H1 (cell line): Measurements from ENCODE around the gene RHOT1. TPM values are rescaled to one million over a fixed set of nuclear protein-coding genes. Genes with fewer than 3 reads are reported as not detected.

Experiments used
- CTCF ChIA-PET: fragments of 300-600 bp; sonication (Branson Sonifier 250); formaldehyde crosslinking; loops from one replicate; lab custom pipeline; 2021; ENCODE audit not compliant: partially characterized antibody; lab: Charles Lee
- POLR2A ChIA-PET: fragments of 300-600 bp; sonication (Branson Sonifier 250); formaldehyde crosslinking; loops from one replicate; lab custom pipeline; 2021; ENCODE audit warnings: inconsistent platforms; ENCODE audit not compliant: partially characterized antibody; lab: Charles Lee
- DNase-seq, 2 experiments: peaks; one replicate each; pipeline versions ENCODE4 v3.0.0 to v3.0.0-alpha.2; 2010 to 2022; ENCODE audit warnings: low spot score in 2 of 2, low read depth in 1 of 2, mixed read lengths in 1 of 2
- FAIRE-seq: peaks from 2 replicates; lab custom pipeline; 2011; peaks lifted over from hg19 to GRCh38; lab: Jason Lieb, UNC
- H2AFZ ChIP-seq: 2 replicates; pipeline ENCODE4 v1.8.1; 2012; ENCODE audit warnings: low read length, inconsistent platforms
- H2AK5ac ChIP-seq: 2 replicates; pipeline ENCODE4 v1.6.1; 2013; ENCODE audit warnings: low read depth, low read length
- H2BK120ac ChIP-seq: replicated peaks from 2 replicates; pipeline ENCODE3; 2013; ENCODE audit warnings: low read depth, low read length, inconsistent platforms
- H2BK12ac ChIP-seq: 2 replicates; pipeline ENCODE4 v1.6.1; 2013; ENCODE audit warnings: low read depth, low read length
- H2BK15ac ChIP-seq: 2 replicates; pipeline ENCODE4 v1.6.1; 2013; ENCODE audit warnings: low read length
- H2BK20ac ChIP-seq: 2 replicates; pipeline ENCODE4 v1.6.1; 2013; ENCODE audit warnings: low read length
- H2BK5ac ChIP-seq: 2 replicates; pipeline ENCODE4 v1.6.1; 2013; ENCODE audit warnings: low read depth, low read length
- H3K14ac ChIP-seq: 2 replicates; pipeline ENCODE4 v1.6.1; 2013; ENCODE audit warnings: inconsistent platforms; ENCODE audit not compliant: insufficient read length
- H3K18ac ChIP-seq: 2 replicates; pipeline ENCODE4 v1.6.1; 2013; ENCODE audit warnings: low read length; ENCODE audit errors: extremely low read depth
- H3K23ac ChIP-seq: 2 replicates; pipeline ENCODE4 v1.6.1; 2013; ENCODE audit warnings: inconsistent platforms; ENCODE audit not compliant: insufficient read length
- H3K23me2 ChIP-seq: 2 replicates; pipeline ENCODE4 v1.6.1; 2013; ENCODE audit warnings: low read depth, low read length
- H3K27ac ChIP-seq: 2 replicates; pipeline ENCODE4 v1.6.1; 2011; ENCODE audit warnings: low read depth, low read length, inconsistent platforms
- H3K27me3 ChIP-seq, 4 experiments: replicated peaks in 1 of 4; 1 replicate in 1 of 4; 2 replicates in 3 of 4; pipeline versions ENCODE4 v1.6.1 to v1.8.1; 2011 to 2013; ENCODE audit warnings: low read length in 3 of 4, mild to moderate bottlenecking in 3 of 4, inconsistent platforms in 2 of 4, mixed read lengths in 2 of 4, moderate library complexity in 1 of 4; ENCODE audit not compliant: control insufficient read depth in 3 of 4, insufficient read depth in 3 of 4; ENCODE audit errors: extremely low read depth in 1 of 4
- H3K36me3 ChIP-seq, 4 experiments: 2 replicates each; pipeline versions ENCODE4 v1.6.1 to v1.8.1; 2011 to 2013; ENCODE audit warnings: mild to moderate bottlenecking in 4 of 4, low read length in 3 of 4, moderate library complexity in 2 of 4, control low read depth in 1 of 4, inconsistent platforms in 1 of 4; ENCODE audit not compliant: insufficient read depth in 4 of 4, control insufficient read depth in 2 of 4
- H3K4ac ChIP-seq: replicated peaks from 2 replicates; pipeline ENCODE3; 2013; ENCODE audit warnings: low read length, low read depth, mixed read lengths, inconsistent platforms; ENCODE audit not compliant: insufficient read length
- H3K4me1 ChIP-seq, 4 experiments: replicated peaks in 1 of 4; 1 replicate in 1 of 4; 2 replicates in 3 of 4; pipeline versions ENCODE4 v1.6.1 to v1.8.1; 2011 to 2013; ENCODE audit warnings: low read length in 3 of 4, inconsistent platforms in 2 of 4, mixed read lengths in 1 of 4; ENCODE audit not compliant: insufficient read depth in 4 of 4, control insufficient read depth in 3 of 4
- H3K4me2 ChIP-seq, 2 experiments: 2 replicates each; pipeline versions ENCODE4 v1.6.1 to v1.8.1; 2011 to 2013; ENCODE audit warnings: low read depth in 2 of 2, low read length in 2 of 2, control low read depth in 1 of 2, inconsistent platforms in 1 of 2, mild to moderate bottlenecking in 1 of 2; ENCODE audit not compliant: insufficient read depth in 1 of 2
- H3K4me3 ChIP-seq, 4 experiments: fragments of 200-600, 300-600 bp in 1 of 4; sonication (generic), shearing (Covaris generic), sonication (Bioruptor Twin) in 1 of 4; 2 replicates each; pipeline versions ENCODE4 v1.5.1 to v1.8.1; 2011 to 2016; ENCODE audit warnings: low read length in 4 of 4, low read depth in 3 of 4, control low read depth in 2 of 4, inconsistent platforms in 2 of 4, mild to moderate bottlenecking in 2 of 4, mixed read lengths in 1 of 4, moderate library complexity in 1 of 4; ENCODE audit not compliant: insufficient read depth in 2 of 4; ENCODE audit errors: extremely low read depth in 1 of 4
- H3K56ac ChIP-seq: replicated peaks from 2 replicates; pipeline ENCODE3; 2013; ENCODE audit warnings: low read depth, mild to moderate bottlenecking, mixed read lengths, low read length, inconsistent platforms; ENCODE audit not compliant: insufficient read length
- H3K79me1 ChIP-seq: 2 replicates; pipeline ENCODE4 v1.6.1; 2013; ENCODE audit warnings: low read depth, low read length, control low read depth
- H3K79me2 ChIP-seq, 2 experiments: 2 replicates each; pipeline versions ENCODE4 v1.6.1 to v1.8.1; 2012 to 2013; ENCODE audit warnings: low read length in 2 of 2, mild to moderate bottlenecking in 2 of 2, inconsistent platforms in 1 of 2; ENCODE audit not compliant: insufficient read depth in 2 of 2, control insufficient read depth in 1 of 2
- H3K9ac ChIP-seq, 4 experiments: replicated peaks in 1 of 4; 1 replicate in 1 of 4; 2 replicates in 3 of 4; pipeline versions ENCODE4 v1.6.1 to v1.8.1; 2011 to 2013; ENCODE audit warnings: low read depth in 3 of 4, low read length in 3 of 4, control low read depth in 2 of 4, mild to moderate bottlenecking in 2 of 4, moderate library complexity in 2 of 4, inconsistent platforms in 1 of 4; ENCODE audit errors: extremely low read depth in 1 of 4
- H3K9me3 ChIP-seq, 2 experiments: 2 replicates each; pipeline versions ENCODE4 v1.6.1 to v1.8.1; 2012 to 2013; ENCODE audit warnings: mild to moderate bottlenecking in 2 of 2, moderate library complexity in 2 of 2, control low read depth in 1 of 2, inconsistent platforms in 1 of 2, low read depth in 1 of 2, low read length in 1 of 2, mixed read lengths in 1 of 2; ENCODE audit not compliant: insufficient read depth in 2 of 2
- H4K20me1 ChIP-seq, 2 experiments: replicated peaks in 1 of 2; 2 replicates each; pipeline versions ENCODE3 to v1.8.1; 2011 to 2013; ENCODE audit warnings: inconsistent platforms in 2 of 2, low read length in 2 of 2, mild to moderate bottlenecking in 1 of 2; ENCODE audit not compliant: insufficient read depth in 2 of 2, control insufficient read depth in 1 of 2
- H4K5ac ChIP-seq: 2 replicates; pipeline ENCODE4 v1.6.1; 2013; ENCODE audit warnings: low read length, low read depth, mixed read lengths, inconsistent platforms; ENCODE audit not compliant: insufficient read length
- H4K8ac ChIP-seq: 2 replicates; pipeline ENCODE4 v1.8.0; 2013; ENCODE audit warnings: mild to moderate bottlenecking, moderate library complexity, low read length, inconsistent platforms; ENCODE audit not compliant: insufficient read depth; ENCODE audit errors: extremely low read depth
- H4K91ac ChIP-seq: replicated peaks from 2 replicates; pipeline ENCODE3; 2013; ENCODE audit warnings: low read length, mixed read lengths, inconsistent platforms; ENCODE audit not compliant: insufficient read length
- PHF8 ChIP-seq: fragments of 200-600 bp; sonication (generic); conservative IDR thresholded peaks from 2 replicates; pipeline ENCODE4 v1.7.1; 2012; ENCODE audit warnings: low read depth, mild to moderate bottlenecking, inconsistent platforms, low read length, moderate library complexity
- WGBS, 2 experiments: shearing (Covaris generic) in 1 of 2; methylation state at CpG; one replicate each; pipeline versions ENCODE4 v1.1.6 to v1.1.7; 2013 to 2015; ENCODE audit warnings: low lambda C conversion rate in 2 of 2, mixed read lengths in 2 of 2, inconsistent platforms in 1 of 2, low coverage in 1 of 2, missing lambda C conversion rate in 1 of 2; ENCODE audit not compliant: insufficient replicate concordance in 2 of 2, insufficient coverage in 1 of 2, insufficient read length in 1 of 2; ENCODE audit errors: extremely low coverage in 1 of 2, missing lambda C conversion rate in 1 of 2; 5-methylcytosine and 5-hydroxymethylcytosine counted together
- polyA plus RNA-seq, 7 experiments: library from polyadenylated mRNA; depleted of rRNA in 3 of 7; stranded (reverse) in 5 of 7; unstranded in 2 of 7; fragments of >200 nt in 5 of 7; fragments of 200-250 nt in 2 of 7; gene quantifications; 1 replicate in 5 of 7; 2 replicates in 1 of 7; 4 replicates in 1 of 7; pipeline versions ENCODE4 v1.2.1 to v1.2.3, GENCODE V29; 2011 to 2013; ENCODE audit warnings: missing spikeins in 2 of 7, mixed read lengths in 2 of 7
- small RNA-seq: library from polyadenylated mRNA; stranded (forward); fragments of <200 nt; extraction: miRNeasy Mini kit (QIAGEN cat#:217004); gene quantifications from one replicate; pipeline ENCODE3, GENCODE V24; 2013; ENCODE audit not compliant: insufficient read depth
- total RNA-seq: library from RNA; stranded (reverse); fragmentation: NEBNext Ultra II Directional; extraction: Animal tissue kit (Norgen Biotek cat#: 25700); gene quantifications from 2 replicates; pipeline ENCODE4 v1.2.1, GENCODE V29; 2021

Gene RHOT1
- total and polyA plus RNA-seq, 2 of the 8 experiments (the other 6 are each of a cell fraction or from before 2014, with no cell fraction given) = 34.2 to 38.2 TPM

GRCh38 chr17:32274643-32275042 lies 132.3 kb downstream of the RHOT1 start:
- no peak overlapping the region for H3K27ac ChIP-seq
- 84% methylated on average over 6 of the region's 6 CpGs; no CpG with 5 or more reads in 1 of the 2 experiments for WGBS, 2 experiments
- no peak for FAIRE-seq

More at GRCh38 chr17:32274643-32275042, 132.3 kb downstream of the RHOT1 start:
- peaks cover 0 to 2% (median 0%) of the 10 kb centered on the region in 4 experiments; a peak in 3 of 7 replicates for H3K27me3 ChIP-seq
- no peak for TF ChIP-seq PHF8
- H3K23ac ChIP-seq = no peak overlapping the region
- peak overlapping the region; percentile 95; the same call in 1 of the 2 replicates for H2AK5ac ChIP-seq
- H3K9ac ChIP-seq = no peak overlapping the region
- H3K9me3 ChIP-seq = no peaks in the 10 kb centered on the region
- H4K5ac ChIP-seq = no peak overlapping the region
- no peak overlapping the region for H3K4ac ChIP-seq
- peak overlapping the region; percentile 55; the same call in 1 of the 2 replicates for H3K18ac ChIP-seq
- CTCF ChIA-PET = interaction anchor here (1.0 to 4.3 kb wide), 7 partner anchors 10 to 45 kb away, joined by 3 to 15 read pairs (median 3); no protein-coding TSS in a partner anchor
- DNase-seq = no peak
- no peak overlapping the region for H4K8ac ChIP-seq
- H3K14ac ChIP-seq = no peak overlapping the region
- no peak overlapping the region for H2AFZ ChIP-seq
- peak overlapping the region; percentile 95; the same call in 1 of the 2 replicates for H2BK12ac ChIP-seq
- peaks cover 0 to 9% of the 10 kb centered on the region in 2 experiments; a peak in 1 of 4 replicates for H3K79me2 ChIP-seq
- no peak overlapping the region for H3K4me3 ChIP-seq
- POLR2A ChIA-PET = interaction anchor here (1.1 to 2.2 kb wide), 3 partner anchors 8 to 77 kb away, joined by 3 to 13 read pairs (median 3); partner anchors contain the start of gene RHBDL3
- peak overlapping the region; percentile 79 for H4K91ac ChIP-seq
- peak overlapping the region; percentile 99 for H2BK15ac ChIP-seq
- H3K79me1 ChIP-seq = peaks cover 5% of the 10 kb centered on the region
- H2BK5ac ChIP-seq = peak overlapping the region; percentile 55; the same call in 1 of the 2 replicates
- H3K36me3 ChIP-seq = no peaks in the 10 kb centered on the region
- no peaks in the 10 kb centered on the region for H3K23me2 ChIP-seq
- H2BK120ac ChIP-seq = peak overlapping the region; percentile 22
- H3K4me2 ChIP-seq = peak overlapping the region in 1 of 2 experiments; percentile 44; a peak in 2 of 4 replicates
- H2BK20ac ChIP-seq = peak overlapping the region; percentile 96
- no peak overlapping the region for H3K56ac ChIP-seq
- peaks cover 3% of the 10 kb centered on the region in 2 experiments for H4K20me1 ChIP-seq
- peaks cover 11 to 35% (median 26%) of the 10 kb centered on the region in 4 experiments for H3K4me1 ChIP-seq

Small RNA genes lying within 50 kb of the gene (small RNA-seq; reads per million reads assigned to genes)
- gene UBL5P2 = not detected

Other genes with a start within 250 kb of the RHOT1 start
- 96.2 and 108 TPM in 2 replicates for gene UTP6, start 240.8 kb upstream of the RHOT1 start, total RNA-seq
- 7.2 and 12.8 TPM in 2 replicates for gene UTP6, start 240.8 kb upstream of the RHOT1 start, polyA plus RNA-seq (2011; rRNA removed)
- 32.1 and 34.6 TPM in 2 replicates for gene SUZ12, start 205.5 kb upstream of the RHOT1 start, total RNA-seq
- 5.3 and 9.1 TPM in 2 replicates for gene SUZ12, start 205.5 kb upstream of the RHOT1 start, polyA plus RNA-seq (2011; rRNA removed)
- 18.8 and 19.0 TPM in 2 replicates for gene LRRC37B, start 135.1 kb upstream of the RHOT1 start, total RNA-seq
- 11.3 and 16.0 TPM in 2 replicates for gene LRRC37B, start 135.1 kb upstream of the RHOT1 start, polyA plus RNA-seq (2011; rRNA removed)
- 11.8 and 12.2 TPM in 2 replicates for gene RHBDL3, start 123.3 kb downstream of the RHOT1 start, total RNA-seq
- 9.6 and 15.9 TPM in 2 replicates for gene RHBDL3, start 123.3 kb downstream of the RHOT1 start, polyA plus RNA-seq (2011; rRNA removed)
- gene C17orf75, start 199.7 kb downstream of the RHOT1 start, total RNA-seq = 35.4 and 42.6 TPM in 2 replicates
- 12.0 and 15.8 TPM in 2 replicates for gene C17orf75, start 199.7 kb downstream of the RHOT1 start, polyA plus RNA-seq (2011; rRNA removed)
- 254 and 268 TPM in 2 replicates for gene ZNF207, start 207.7 kb downstream of the RHOT1 start, total RNA-seq
- gene ZNF207, start 207.7 kb downstream of the RHOT1 start, polyA plus RNA-seq (2011; rRNA removed) = 214 and 286 TPM in 2 replicates